Ascending aorta (tissue), 2 donors: ENCODE results near the gene VCL. TPM values are rescaled to one million over a fixed set of nuclear protein-coding genes. Genes with fewer than 3 reads are reported as not detected.
A peak's percentile ranks its signal among the peaks of the same experiment; 100 is the strongest.
"Not testable (repeated sequence)": the region's sequence is repeated elsewhere in the genome, so short reads cannot be mapped to it uniquely, and the experiment has no call there.

Source experiments
- DNase-seq, 2 donors: peaks; one replicate each; pipeline ENCODE4 v3.0.0-alpha.2; 2019; ENCODE audit warnings: low spot score in 2 of 2
- H3K27ac ChIP-seq, 2 donors: fragments of 200-600 bp; sonication (generic); one replicate each; pipeline ENCODE4 v1.5.1; 2016 to 2017; ENCODE audit warnings: mild to moderate bottlenecking in 1 of 2
- H3K27me3 ChIP-seq: fragments of 200-600 bp; sonication (generic); one replicate; pipeline ENCODE4 v1.5.1; 2017
- H3K36me3 ChIP-seq, 2 donors: fragments of 200-600 bp; sonication (generic); one replicate each; pipeline ENCODE4 v1.5.1; 2016
- H3K4me1 ChIP-seq, 2 donors: fragments of 200-600 bp; sonication (generic); one replicate each; pipeline ENCODE4 v1.5.1; 2016 to 2017; ENCODE audit warnings: mild to moderate bottlenecking in 1 of 2
- H3K4me3 ChIP-seq, 2 donors: fragments of 200-600 bp; sonication (generic); one replicate each; pipeline ENCODE4 v1.5.1; 2016 to 2017; ENCODE audit warnings: mild to moderate bottlenecking in 1 of 2
- H3K9me3 ChIP-seq, 2 donors: fragments of 200-600 bp; sonication (generic); one replicate each; pipeline ENCODE4 v1.5.1; 2016
- CTCF ChIP-seq, 3 experiments: fragments of 200-600 bp in 2 of 3; fragments of 450-650 bp in 1 of 3; sonication (generic) in 2 of 3; IDR thresholded peaks; one replicate each; pipeline ENCODE4 v1.5.1; 2016 to 2019; ENCODE audit warnings: antibody characterized with exemption in 3 of 3, mild to moderate bottlenecking in 1 of 3, moderate library complexity in 1 of 3
- intact Hi-C: fragments of 100-400 bp; cut with DNase I; formaldehyde crosslinking; loops from one replicate; pipeline ENCODE4 v1.15.1; 2023
- total RNA-seq: library from RNA; depleted of rRNA; stranded (reverse); fragments of >200 nt; gene quantifications from one replicate; pipeline ENCODE4 v1.1.0, GENCODE V29; 2016

VCL gene
- total RNA-seq, 1 donor from 2014 or later: 333 TPM

DNA sequence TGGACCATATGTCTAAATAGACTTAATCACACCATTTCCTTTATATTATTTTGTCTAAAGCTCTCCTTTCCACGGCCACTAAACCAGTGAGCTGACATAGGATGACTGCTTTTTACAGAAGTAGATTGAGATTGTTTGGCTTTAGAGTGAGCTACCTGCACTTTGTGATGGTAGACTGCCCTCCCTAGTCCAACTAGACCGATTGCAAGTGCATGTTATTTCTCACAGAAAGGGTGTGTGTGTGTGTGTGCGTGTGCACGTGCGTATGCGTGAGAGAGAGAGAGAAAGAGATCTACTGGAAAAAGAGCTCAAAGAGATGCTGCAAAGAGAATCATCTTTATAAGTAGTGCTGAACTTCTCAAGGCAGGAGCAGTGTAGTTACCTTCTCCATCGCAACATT, 60.7 kb downstream of the VCL start:
- DNase-seq: no peak
- intact Hi-C loops: no loop called here
- Histone ChIP-seq H3K4me3 (no peak overlapping the region), H3K9me3 (peaks cover 0 to 5% of the 10 kb centered on the region in 2 donors), H3K4me1 (peaks cover 8 to 42% of the 10 kb centered on the region in 2 donors), H3K27ac (peak overlapping the region; percentile 13 to 21), H3K27me3 (no peaks in the 10 kb centered on the region), H3K36me3 (peaks cover 3 to 9% of the 10 kb centered on the region in 2 donors)
- peak in 1 of 3 experiments; percentile 17 for TF ChIP-seq CTCF (IDR thresholded peaks at IDR 0.05)

DNA sequence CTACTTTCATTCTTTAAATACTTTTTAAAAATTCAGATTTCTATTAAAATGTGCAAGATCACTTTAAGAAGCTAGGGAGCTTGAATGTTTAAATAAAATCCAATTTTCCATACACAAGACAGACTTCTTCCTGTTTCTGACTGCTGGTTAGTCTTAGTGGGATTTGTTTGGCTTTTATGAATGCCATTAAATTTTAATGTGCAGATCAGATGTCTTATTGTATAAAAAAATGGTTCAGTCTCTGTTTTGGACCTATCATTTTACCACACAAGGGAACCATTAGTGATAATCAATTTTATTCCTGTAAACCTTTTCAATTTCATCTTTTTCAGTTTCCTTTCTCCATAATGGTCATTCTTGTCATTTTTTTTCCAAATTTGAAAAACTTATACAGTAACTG, 63.2 kb downstream of the VCL start:
- peak overlapping the region; percentile 15 to 19 for H3K27ac ChIP-seq
- no peak for DNase-seq
- peaks cover 0 to 5% of the 10 kb centered on the region in 2 donors for H3K9me3 ChIP-seq
- H3K4me1 ChIP-seq: peaks cover 7 to 29% of the 10 kb centered on the region in 2 donors
- no peak for TF ChIP-seq CTCF (IDR thresholded peaks at IDR 0.05)
- H3K4me3 ChIP-seq: no peak overlapping the region
- intact Hi-C loops: no loop called here
- H3K36me3 ChIP-seq: peaks cover 3 to 18% of the 10 kb centered on the region in 2 donors
- no peaks in the 10 kb centered on the region for H3K27me3 ChIP-seq

DNA sequence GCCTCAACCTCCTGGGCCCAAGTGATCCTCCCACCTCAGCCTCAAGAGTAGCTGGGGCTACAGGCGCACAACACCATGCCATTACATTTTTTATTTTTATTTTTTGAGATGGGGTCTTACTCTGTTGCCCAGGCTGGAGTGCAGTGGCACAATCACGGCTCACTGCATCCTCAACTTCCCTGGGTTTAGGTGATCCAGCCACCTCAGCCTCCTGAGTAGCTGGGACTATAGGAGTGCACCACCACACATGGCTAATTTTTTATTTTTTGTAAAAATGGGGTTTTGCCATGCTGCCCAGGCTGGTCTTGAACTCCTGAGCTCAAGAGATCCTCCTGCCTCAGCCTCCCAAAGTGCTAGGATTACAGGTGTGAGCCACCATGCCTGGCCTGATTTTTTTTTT, 64.1 kb downstream of the VCL start:
- H3K4me3 ChIP-seq, DNase-seq, intact Hi-C loops, H3K27me3 ChIP-seq, H3K9me3 ChIP-seq: not testable (repeated sequence)
- Histone ChIP-seq H3K27ac (peak overlapping the region; percentile 15 to 19), H3K36me3 (peaks cover 3 to 18% of the 10 kb centered on the region in 2 donors), H3K4me1 (peaks cover 4 to 21% of the 10 kb centered on the region in 2 donors)

GRCh38 chr10:74063256-74063655, 65.3 kb downstream of the VCL start:
- Histone ChIP-seq H3K9me3 (peaks cover 0 to 5% of the 10 kb centered on the region in 2 donors), H3K4me3 (no peak overlapping the region)

GRCh38 chr10:74067373-74068352, 69.7 kb downstream of the VCL start:
- Histone ChIP-seq H3K9me3 (peaks cover 0 to 5% of the 10 kb centered on the region in 2 donors), H3K4me3 (no peak overlapping the region), H3K27ac (peak overlapping the region in 1 of 2 donors; percentile 25), H3K27me3 (no peaks in the 10 kb centered on the region), H3K36me3 (peaks cover 3 to 18% of the 10 kb centered on the region in 2 donors), H3K4me1 (peaks cover 0 to 7% of the 10 kb centered on the region in 2 donors)
- no peak for DNase-seq
- no peak for TF ChIP-seq CTCF (IDR thresholded peaks at IDR 0.05)
- intact Hi-C loops: no loop called here

More at GRCh38 chr10:74063256-74063655, 65.3 kb downstream of the VCL start:
- intact Hi-C loops: no loop called here
- TF ChIP-seq CTCF (IDR thresholded peaks at IDR 0.05): no peak
- Histone ChIP-seq H3K4me1 (peaks cover 4 to 13% of the 10 kb centered on the region in 2 donors), H3K36me3 (peaks cover 3 to 18% of the 10 kb centered on the region in 2 donors), H3K27me3 (no peaks in the 10 kb centered on the region), H3K27ac (no peak overlapping the region)
- no peak for DNase-seq

GRCh38 chr10:74071157-74071556, 73.2 kb downstream of the VCL start:
- peaks cover 6 to 29% of the 10 kb centered on the region in 2 donors for H3K4me1 ChIP-seq
- H3K4me3 ChIP-seq: no peak overlapping the region
- H3K27ac ChIP-seq: peak overlapping the region in 1 of 2 donors; percentile 67
- no peaks in the 10 kb centered on the region for H3K27me3 ChIP-seq
- no peaks in the 10 kb centered on the region for H3K9me3 ChIP-seq
- H3K36me3 ChIP-seq: peaks cover 16 to 28% of the 10 kb centered on the region in 2 donors
- no peak for DNase-seq
- TF ChIP-seq CTCF (IDR thresholded peaks at IDR 0.05): no peak
- intact Hi-C loops: loop anchor here (5.0 kb wide), 1 partner anchor 39 kb away; no protein-coding TSS in a partner anchor
